Activated CD8-positive, alpha-beta memory T cell treated with anti-CD3 and anti-CD28 coated beads for 36 hours (primary cell): ENCODE data around the gene TMED7. TPM values are rescaled to one million over a fixed set of nuclear protein-coding genes. Genes with fewer than 3 reads are reported as not detected.

Experiments used
- total RNA-seq, 2 experiments: library from RNA; stranded (reverse); gene quantifications; one replicate each; pipeline ENCODE4 v1.2.3, GENCODE V29; 2021

Gene TMED7
- total RNA-seq, 2 experiments from 2014 or later = 47.7 to 48.5 TPM

Other genes with a start within 250 kb of the TMED7 start
- gene FEM1C, start 81.3 kb downstream of the TMED7 start, total RNA-seq = 10 to 100 TPM; 13.9 to 14.0 TPM
- 1 to 10 TPM in 1 of 2 experiments, under 1 TPM in 1; 0.15 to 1.0 TPM for gene TICAM2, start 23.6 kb downstream of the TMED7 start, total RNA-seq
- under 1 TPM; 0.11 to 0.29 TPM for gene CDO1, start 190.6 kb upstream of the TMED7 start, total RNA-seq
- gene ATG12, start 215.5 kb upstream of the TMED7 start, total RNA-seq = 10 to 100 TPM; 34.2 to 37.0 TPM
- gene AP3S1, start 215.9 kb upstream of the TMED7 start, total RNA-seq = 10 to 100 TPM; 75.6 to 80.7 TPM